Measurements from ENCODE around the gene WWOX.

WWOX gene

DNA sequence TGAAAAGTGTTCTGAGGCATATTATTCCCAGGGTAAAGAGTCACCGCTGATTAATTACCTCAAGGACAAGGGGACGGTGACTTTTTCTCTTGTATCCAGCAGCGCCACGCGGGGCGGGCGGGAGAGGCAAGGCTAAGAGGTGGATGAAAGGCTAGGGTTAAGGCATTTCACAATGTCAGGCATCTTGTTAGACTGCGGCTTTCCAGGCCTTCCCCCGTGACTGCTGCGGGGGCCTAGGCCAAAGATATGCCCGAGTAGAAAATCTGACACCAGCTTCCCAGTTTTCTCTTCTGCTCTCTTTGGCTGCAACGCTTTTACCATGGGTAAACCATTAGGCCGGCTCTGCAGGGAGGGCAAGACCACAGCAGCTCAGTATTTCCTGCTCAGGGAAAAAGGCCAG is 802.9 kb downstream of the WWOX start:
- Mint-ChIP-seq H3K27me3 (no peaks in the 10 kb centered on the region), H3K4me3 (no peak overlapping the region), H3K4me1 (no peaks in the 10 kb centered on the region), H3K27ac (no peak overlapping the region), H3K9me3 (peaks cover 0 to 5% of the 10 kb centered on the region in 2 donors)
- no peak for DNase-seq
- ATAC-seq, result no peak

DNA sequence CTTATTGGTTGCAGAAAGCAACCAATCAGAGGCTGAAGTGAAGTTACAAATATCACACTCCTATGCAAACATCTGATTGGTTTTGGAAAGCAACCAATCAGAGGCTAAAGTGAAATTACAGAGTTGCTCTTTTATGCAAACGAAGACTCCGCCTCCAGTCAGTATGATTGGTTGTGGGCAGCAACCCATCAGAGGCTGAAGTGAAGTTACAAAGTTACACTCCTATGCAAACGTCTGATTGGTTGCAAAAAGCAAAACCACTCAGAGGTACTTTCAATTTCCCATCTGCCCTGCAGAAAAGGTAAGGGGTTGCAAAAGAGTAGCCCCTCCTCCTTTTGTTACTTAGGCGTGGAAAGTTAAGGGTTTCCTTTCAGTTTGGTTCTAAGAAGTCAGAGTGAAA is 803.8 kb downstream of the WWOX start:
- H3K27ac Mint-ChIP-seq, result no peak overlapping the region
- peaks cover 8 to 13% of the 10 kb centered on the region in 2 donors for H3K9me3 Mint-ChIP-seq
- no peaks in the 10 kb centered on the region for H3K27me3 Mint-ChIP-seq
- DNase-seq (no peak), ATAC-seq (no peak)
- H3K4me3 Mint-ChIP-seq, result no peak overlapping the region
- no peaks in the 10 kb centered on the region for H3K4me1 Mint-ChIP-seq

DNA sequence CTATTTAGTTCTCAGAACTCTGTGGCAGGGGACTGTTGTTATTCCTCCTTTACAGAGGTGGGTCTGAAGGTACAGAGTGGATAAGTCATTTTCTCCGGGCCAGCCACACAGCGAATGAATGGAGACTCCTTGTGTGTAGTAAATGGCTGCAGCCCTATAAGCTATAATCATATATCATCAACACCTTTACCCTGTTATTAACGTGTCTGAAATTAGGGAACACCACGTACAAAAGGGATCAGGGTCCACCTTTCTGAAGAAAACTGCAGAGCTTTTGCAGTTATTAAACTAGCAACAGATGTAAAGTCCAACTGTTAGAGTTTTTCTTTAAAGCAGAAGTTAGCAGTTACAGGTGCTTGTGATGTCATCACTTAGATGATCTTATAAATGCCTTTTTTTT is 804.4 kb downstream of the WWOX start:
- no peak for ATAC-seq
- DNase-seq, result no peak
- Mint-ChIP-seq H3K9me3 (peaks cover 14 to 19% of the 10 kb centered on the region in 2 donors), H3K4me1 (no peaks in the 10 kb centered on the region), H3K4me3 (no peak overlapping the region), H3K27me3 (no peaks in the 10 kb centered on the region), H3K27ac (no peak overlapping the region)

DNA sequence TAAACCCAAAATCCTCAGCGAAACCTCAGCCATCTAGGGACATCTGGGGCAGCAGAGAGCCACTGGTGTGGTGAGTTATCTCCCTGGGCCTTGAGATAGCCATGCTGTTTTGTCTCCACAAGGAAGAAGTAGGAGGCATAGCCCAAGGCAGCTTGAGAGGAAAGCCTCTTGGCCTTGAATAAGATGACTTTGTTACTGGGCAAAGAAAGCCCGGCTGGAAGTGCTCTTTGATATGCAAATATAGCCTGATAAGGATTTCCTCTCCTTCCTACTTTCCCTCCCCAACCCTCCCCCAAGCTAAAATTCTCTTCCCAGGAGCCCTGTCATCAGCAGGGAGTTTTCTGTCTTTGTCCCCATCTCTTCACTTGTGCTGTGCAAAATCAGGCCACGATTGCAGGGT is 806.7 kb downstream of the WWOX start:
- DNase-seq (no peak), ATAC-seq (no peak)
- Mint-ChIP-seq H3K27ac (no peak overlapping the region), H3K4me1 (no peaks in the 10 kb centered on the region), H3K9me3 (peaks cover 30% of the 10 kb centered on the region in 2 donors), H3K27me3 (no peaks in the 10 kb centered on the region), H3K4me3 (no peak overlapping the region)

- no peak overlapping the region for H3K27ac Mint-ChIP-seq
- no peaks in the 10 kb centered on the region for H3K4me1 Mint-ChIP-seq
- H3K27me3 Mint-ChIP-seq, result no peaks in the 10 kb centered on the region
- ATAC-seq (no peak), DNase-seq (no peak)
- no peak overlapping the region for H3K4me3 Mint-ChIP-seq
- H3K9me3 Mint-ChIP-seq, result peaks cover 36 to 50% of the 10 kb centered on the region in 2 donors
These were observed 809.8 kb downstream of the WWOX start for GRCh38 chr16:78909226-78909625.

DNA sequence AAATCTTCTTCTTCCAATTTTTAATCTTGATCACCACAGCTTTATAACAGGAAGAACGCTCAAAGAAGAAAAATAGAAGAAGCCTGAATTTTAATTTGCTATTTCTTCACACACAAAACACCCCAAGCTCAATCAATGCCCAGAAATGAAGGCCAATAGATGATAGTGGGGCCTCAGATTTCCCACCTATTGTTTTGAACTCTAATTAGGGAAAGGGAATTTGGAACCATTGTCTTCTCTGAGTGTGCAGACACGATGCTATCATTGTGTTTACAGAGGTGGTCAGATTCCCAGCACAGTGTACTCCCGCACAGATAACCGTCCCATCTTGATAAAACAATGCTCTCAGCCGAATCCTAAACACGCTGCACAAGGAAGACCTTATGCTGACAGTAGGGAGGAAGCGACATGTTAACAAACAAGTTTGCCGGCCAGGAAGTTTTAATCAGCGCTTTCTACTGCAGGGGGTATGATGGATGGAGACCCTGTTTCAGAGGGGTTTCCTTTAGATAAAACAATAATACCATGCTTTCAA is 816.4 kb downstream of the WWOX start:
- Mint-ChIP-seq H3K4me3 (no peak overlapping the region), H3K9me3 (peaks cover 23 to 50% of the 10 kb centered on the region in 2 donors), H3K27ac (no peak overlapping the region), H3K27me3 (no peaks in the 10 kb centered on the region), H3K4me1 (peaks cover 7% of the 10 kb centered on the region)
- ATAC-seq (no peak), DNase-seq (no peak)

DNA sequence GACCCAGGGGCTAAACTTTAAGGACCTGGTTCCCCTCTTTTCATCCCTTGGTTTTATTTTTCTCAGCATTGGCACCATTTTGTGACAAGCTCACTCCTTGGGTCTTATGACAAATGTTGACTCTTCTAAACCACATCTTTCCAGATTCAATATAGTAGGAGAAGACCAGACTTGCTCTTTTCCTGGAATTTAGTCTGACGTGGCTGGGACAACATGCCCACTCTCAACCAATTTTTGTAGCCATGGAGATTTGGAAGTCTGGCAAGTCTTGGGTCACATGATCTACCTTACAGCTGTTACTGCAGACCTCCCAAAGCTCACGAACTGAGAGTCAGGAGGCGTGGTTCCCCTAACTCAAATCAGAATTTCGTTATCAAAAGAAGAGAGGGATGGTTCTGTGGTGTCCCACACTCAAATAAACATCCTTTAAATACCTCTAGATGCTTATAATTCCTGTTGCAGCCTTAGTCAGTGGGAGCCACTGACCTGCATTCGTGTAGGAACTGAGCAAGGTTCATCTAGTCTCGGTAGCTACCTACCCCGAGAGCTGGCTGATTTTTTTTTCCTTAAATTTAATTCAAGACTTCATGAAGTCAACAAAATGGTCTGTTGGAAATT is 817.6 kb downstream of the WWOX start:
- Mint-ChIP-seq H3K27me3 (no peaks in the 10 kb centered on the region), H3K27ac (no peak overlapping the region), H3K4me3 (no peak overlapping the region), H3K4me1 (peaks cover 7% of the 10 kb centered on the region), H3K9me3 (peaks cover 25 to 51% of the 10 kb centered on the region in 2 donors)
- DNase-seq, result no peak
- no peak for ATAC-seq

DNA sequence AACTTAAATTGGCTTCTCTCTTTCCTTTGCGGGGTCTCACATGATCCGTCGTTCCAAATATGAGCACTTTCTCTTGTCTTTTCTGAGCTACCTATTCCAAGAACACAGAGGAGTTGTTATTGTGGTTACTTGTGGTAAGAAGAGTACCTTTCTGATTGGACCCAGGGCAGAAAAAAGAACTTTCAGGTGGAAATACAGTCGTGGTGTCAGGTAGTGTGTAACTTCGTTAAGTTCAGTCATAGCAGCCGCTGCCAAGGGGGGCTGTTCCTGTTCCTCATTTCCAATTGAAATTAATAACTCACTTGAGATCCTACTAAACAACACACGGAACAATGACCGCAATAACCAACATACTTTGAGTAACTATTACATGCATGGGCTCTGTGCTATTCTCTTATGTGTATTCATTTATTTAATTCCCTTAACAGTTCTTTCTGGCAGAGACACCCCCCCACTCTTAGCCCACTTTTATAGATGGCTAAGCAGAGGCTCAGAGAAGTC is 819.4 kb downstream of the WWOX start:
- ATAC-seq (no peak), DNase-seq (no peak)
- H3K27ac Mint-ChIP-seq, result no peak overlapping the region
- H3K4me3 Mint-ChIP-seq, result no peak overlapping the region
- H3K9me3 Mint-ChIP-seq, result peaks cover 30 to 50% of the 10 kb centered on the region in 2 donors
- no peaks in the 10 kb centered on the region for H3K27me3 Mint-ChIP-seq
- peaks cover 7% of the 10 kb centered on the region for H3K4me1 Mint-ChIP-seq

DNA sequence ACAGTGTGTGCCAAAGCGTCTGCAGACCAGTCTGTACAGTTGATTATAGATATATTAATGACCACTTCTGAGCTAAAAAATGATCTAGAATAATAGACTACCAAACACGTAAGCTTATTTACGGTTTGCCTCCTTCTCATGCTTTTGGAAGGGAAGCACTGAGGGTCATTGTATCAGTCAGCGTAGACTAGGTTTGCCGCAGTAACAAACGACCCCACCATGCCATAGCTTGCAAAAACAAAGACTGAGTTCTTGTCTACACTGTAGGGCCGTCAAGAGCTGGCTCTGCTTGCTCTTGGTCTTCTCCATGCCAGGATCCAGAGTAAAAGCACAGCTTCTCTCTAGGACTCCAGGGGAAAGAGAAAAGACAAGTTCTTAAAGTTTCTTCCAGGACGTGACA is 820.4 kb downstream of the WWOX start:
- peaks cover 7% of the 10 kb centered on the region for H3K4me1 Mint-ChIP-seq
- ATAC-seq (no peak), DNase-seq (no peak)
- H3K4me3 Mint-ChIP-seq, result no peak overlapping the region
- no peaks in the 10 kb centered on the region for H3K27me3 Mint-ChIP-seq
- H3K9me3 Mint-ChIP-seq, result peaks cover 29 to 43% of the 10 kb centered on the region in 2 donors
- no peak overlapping the region for H3K27ac Mint-ChIP-seq

DNA sequence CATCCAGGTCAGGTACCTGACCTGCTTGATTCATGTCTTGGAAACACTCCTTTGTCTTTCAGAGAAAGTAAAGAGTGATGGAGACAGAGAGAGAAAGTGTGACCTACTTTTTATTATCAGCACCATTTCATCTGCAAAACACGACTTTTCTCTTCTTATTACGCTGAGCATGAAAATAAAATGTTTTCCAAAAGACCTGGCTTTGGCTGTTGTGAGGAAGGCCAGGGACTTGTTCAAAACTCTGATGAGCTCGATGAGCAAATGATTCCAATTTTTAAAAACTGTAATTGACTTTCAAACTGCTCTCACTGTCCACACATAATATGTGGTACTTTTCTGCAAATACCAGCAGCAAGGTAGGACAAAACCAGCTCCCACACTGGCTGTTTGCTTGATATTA is 821.2 kb downstream of the WWOX start:
- Mint-ChIP-seq H3K27me3 (no peaks in the 10 kb centered on the region), H3K27ac (no peak overlapping the region), H3K9me3 (peaks cover 29 to 43% of the 10 kb centered on the region in 2 donors), H3K4me1 (peaks cover 7% of the 10 kb centered on the region), H3K4me3 (no peak overlapping the region)
- DNase-seq, result no peak
- no peak for ATAC-seq

- no peak for DNase-seq
- Mint-ChIP-seq H3K4me1 (no peaks in the 10 kb centered on the region), H3K27ac (peak overlapping the region in 1 of 2 donors; percentile 87), H3K9me3 (peaks cover 20 to 22% of the 10 kb centered on the region in 2 donors), H3K27me3 (no peaks in the 10 kb centered on the region), H3K4me3 (no peak overlapping the region)
- ATAC-seq, result no peak
These were observed 825.8 kb downstream of the WWOX start for GRCh38 chr16:78925083-78925767.

GRCh38 chr16:78926723-78927210 is 827.3 kb downstream of the WWOX start:
- H3K4me3 Mint-ChIP-seq, result no peak overlapping the region
- no peak for DNase-seq
- no peaks in the 10 kb centered on the region for H3K27me3 Mint-ChIP-seq
- ATAC-seq, result no peak
- H3K27ac Mint-ChIP-seq, result no peak overlapping the region
- peaks cover 13 to 16% of the 10 kb centered on the region in 2 donors for H3K9me3 Mint-ChIP-seq
- H3K4me1 Mint-ChIP-seq, result no peaks in the 10 kb centered on the region

GRCh38 chr16:78927766-78928165 is 828.3 kb downstream of the WWOX start:
- DNase-seq, result no peak
- ATAC-seq, result no peak
- Mint-ChIP-seq H3K4me1 (no peaks in the 10 kb centered on the region), H3K9me3 (peaks cover 8 to 14% of the 10 kb centered on the region in 2 donors), H3K4me3 (no peak overlapping the region), H3K27ac (no peak overlapping the region), H3K27me3 (no peaks in the 10 kb centered on the region)

- H3K27ac Mint-ChIP-seq, result no peak overlapping the region
- H3K27me3 Mint-ChIP-seq, result no peaks in the 10 kb centered on the region
- peaks cover 4 to 7% of the 10 kb centered on the region in 2 donors for H3K9me3 Mint-ChIP-seq
- no peak overlapping the region for H3K4me3 Mint-ChIP-seq
- ATAC-seq (no peak), DNase-seq (no peak)
- no peaks in the 10 kb centered on the region for H3K4me1 Mint-ChIP-seq
These were observed 830.4 kb downstream of the WWOX start for GRCh38 chr16:78929841-78930240.

GRCh38 chr16:78930561-78930960 is 831.1 kb downstream of the WWOX start:
- Mint-ChIP-seq H3K27ac (no peak overlapping the region), H3K4me3 (no peak overlapping the region), H3K9me3 (peaks cover 4 to 7% of the 10 kb centered on the region in 2 donors), H3K27me3 (no peaks in the 10 kb centered on the region), H3K4me1 (no peaks in the 10 kb centered on the region)
- no peak for ATAC-seq
- no peak for DNase-seq

DNA sequence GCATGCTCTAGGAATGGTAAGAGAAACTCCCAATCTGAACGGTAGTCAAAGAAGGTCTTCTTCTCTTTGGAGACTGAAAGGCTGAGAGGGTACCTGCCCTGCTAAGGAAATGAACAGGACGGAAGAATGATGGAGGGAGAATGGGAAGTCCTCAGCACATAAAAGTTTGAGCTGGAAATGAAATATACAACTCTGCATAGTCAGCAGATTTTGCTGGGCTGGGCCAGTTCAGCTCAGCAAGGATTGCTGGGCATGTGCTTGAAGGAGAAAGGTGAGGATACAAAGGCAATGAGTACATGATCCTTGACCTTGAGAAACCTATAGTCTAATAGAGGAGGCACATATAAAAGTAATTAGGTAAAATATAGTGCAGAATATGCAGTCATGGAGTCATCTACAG is 831.8 kb downstream of the WWOX start:
- Mint-ChIP-seq H3K27ac (no peak overlapping the region), H3K4me1 (no peaks in the 10 kb centered on the region), H3K27me3 (no peaks in the 10 kb centered on the region), H3K9me3 (peaks cover 4 to 7% of the 10 kb centered on the region in 2 donors), H3K4me3 (no peak overlapping the region)
- DNase-seq (no peak), ATAC-seq (no peak)

Measured in stimulated activated naive CD8-positive, alpha-beta T cell treated with anti-CD3 and anti-CD28 coated beads, Interleukin-15, amount 100 ng/mL, for 72 hours (primary cell).